Skeletal muscle tissue (tissue), 4 donors: Measurements from ENCODE around the gene LRRC52. TPM values are rescaled to one million over a fixed set of nuclear protein-coding genes. Genes with fewer than 3 reads are reported as not detected.
"Not testable (repeated sequence)": the region's sequence is repeated elsewhere in the genome, so short reads cannot be mapped to it uniquely, and the experiment has no call there.

Source experiments
- H3K27ac ChIP-seq: one replicate; pipeline ENCODE4 v1.7.0; 2013; ENCODE audit warnings: mild to moderate bottlenecking, low read depth, low read length, inconsistent platforms
- H3K27me3 ChIP-seq, 3 donors: one replicate each; pipeline ENCODE4 v1.7.0; 2013; ENCODE audit warnings: low read length in 3 of 3; ENCODE audit not compliant: control insufficient read depth in 3 of 3, insufficient read depth in 3 of 3
- H3K36me3 ChIP-seq, 3 donors: one replicate each; pipeline ENCODE4 v1.7.0; 2013; ENCODE audit warnings: low read length in 3 of 3; ENCODE audit not compliant: control insufficient read depth in 3 of 3, insufficient read depth in 3 of 3
- H3K4me1 ChIP-seq, 3 donors: one replicate each; pipeline ENCODE4 v1.7.0; 2013; ENCODE audit warnings: low read length in 3 of 3, mild to moderate bottlenecking in 3 of 3; ENCODE audit not compliant: control insufficient read depth in 3 of 3, insufficient read depth in 3 of 3
- H3K4me3 ChIP-seq, 3 donors: one replicate each; pipeline ENCODE4 v1.7.0; 2013; ENCODE audit warnings: low read length in 3 of 3
- H3K9ac ChIP-seq, 3 donors: one replicate each; pipeline ENCODE4 v1.7.0; 2013; ENCODE audit warnings: low read length in 3 of 3, mild to moderate bottlenecking in 3 of 3, moderate library complexity in 2 of 3, low read depth in 1 of 3
- H3K9me3 ChIP-seq, 3 donors: one replicate each; pipeline ENCODE4 v1.7.0; 2013; ENCODE audit warnings: low read length in 3 of 3; ENCODE audit not compliant: control insufficient read depth in 3 of 3
- total RNA-seq: library from RNA; depleted of rRNA; stranded (reverse); fragments of >200 nt; gene quantifications from one replicate; pipeline ENCODE4 v1.2.3, GENCODE V29; 2014
- donor health status: Osteomylitis.

Gene LRRC52
- total RNA-seq, 1 donor from 2014 or later: 0.52 TPM

DNA sequence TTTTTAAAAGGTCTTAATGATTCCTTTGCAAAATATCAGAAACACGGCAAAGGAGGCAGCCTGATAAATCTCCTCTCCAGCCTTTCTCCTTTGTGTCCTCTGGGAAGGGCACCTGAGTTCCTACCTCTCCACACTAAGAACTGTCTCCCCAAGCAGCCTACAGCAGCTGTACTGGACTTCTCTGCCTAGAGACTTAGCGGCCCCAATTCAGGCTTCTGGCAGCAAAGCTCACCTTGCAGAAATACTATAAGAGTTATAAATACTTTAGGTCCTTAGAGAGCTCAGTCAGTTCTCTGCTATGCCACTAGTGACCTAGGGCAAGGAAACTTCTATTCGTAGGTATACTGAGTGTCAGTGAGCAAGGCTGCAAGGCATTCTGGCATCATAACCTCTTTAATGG lies 33.9 kb downstream of the LRRC52 start:
- Histone ChIP-seq H3K36me3 (no peaks in the 10 kb centered on the region), H3K9ac (no peak overlapping the region), H3K4me3 (no peak overlapping the region), H3K27me3 (no peaks in the 10 kb centered on the region), H3K4me1 (no peaks in the 10 kb centered on the region), H3K27ac (no peak overlapping the region), H3K9me3 (no peaks in the 10 kb centered on the region)

DNA sequence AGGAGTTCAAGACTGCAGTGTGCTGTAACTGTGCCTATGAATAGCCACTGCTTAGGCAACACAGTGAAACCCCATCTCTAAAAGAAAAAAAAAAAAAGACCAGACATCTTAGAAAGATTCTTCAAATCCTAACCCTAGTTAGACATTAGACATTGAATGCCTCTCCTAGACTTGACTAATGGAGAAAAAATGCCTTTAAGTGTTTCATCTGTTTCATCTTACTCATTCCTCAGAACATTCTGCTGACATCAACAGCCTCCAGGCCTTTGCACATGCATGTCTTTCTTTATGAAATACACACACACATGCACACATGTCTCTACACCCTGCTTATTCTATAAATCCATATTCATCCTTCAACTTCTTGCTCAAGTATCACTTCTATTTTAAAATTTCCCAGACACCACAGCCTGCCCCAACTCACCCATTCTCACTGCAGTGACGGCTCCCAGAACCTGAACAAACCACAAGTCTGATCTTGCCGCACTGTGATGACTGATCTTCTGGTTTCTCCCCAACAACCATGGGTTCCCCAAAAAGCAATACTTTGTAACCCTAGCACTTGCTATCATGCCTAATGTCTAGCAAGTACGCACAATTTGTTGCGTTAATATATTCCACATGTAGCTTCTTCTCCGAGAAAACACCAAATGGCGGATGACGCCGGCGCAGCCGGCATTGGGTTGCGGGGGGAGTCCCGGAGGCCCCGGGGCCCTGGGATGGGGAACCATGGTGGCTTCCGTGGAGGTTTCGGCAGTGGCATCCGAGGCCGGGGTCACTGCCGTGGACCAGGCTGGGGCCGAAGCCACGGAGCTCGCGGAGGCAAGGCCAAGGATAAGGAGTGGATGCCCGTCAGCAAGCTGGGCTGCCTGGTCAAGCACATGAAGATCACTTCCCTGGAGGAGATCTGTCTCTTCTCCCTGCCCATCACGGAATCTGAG lies 37.4 kb downstream of the LRRC52 start:
- Histone ChIP-seq H3K27me3 (no peaks in the 10 kb centered on the region), H3K4me1 (no peaks in the 10 kb centered on the region), H3K4me3 (no peak overlapping the region), H3K27ac (no peak overlapping the region), H3K36me3 (no peaks in the 10 kb centered on the region), H3K9ac (no peak overlapping the region), H3K9me3 (no peaks in the 10 kb centered on the region)

DNA sequence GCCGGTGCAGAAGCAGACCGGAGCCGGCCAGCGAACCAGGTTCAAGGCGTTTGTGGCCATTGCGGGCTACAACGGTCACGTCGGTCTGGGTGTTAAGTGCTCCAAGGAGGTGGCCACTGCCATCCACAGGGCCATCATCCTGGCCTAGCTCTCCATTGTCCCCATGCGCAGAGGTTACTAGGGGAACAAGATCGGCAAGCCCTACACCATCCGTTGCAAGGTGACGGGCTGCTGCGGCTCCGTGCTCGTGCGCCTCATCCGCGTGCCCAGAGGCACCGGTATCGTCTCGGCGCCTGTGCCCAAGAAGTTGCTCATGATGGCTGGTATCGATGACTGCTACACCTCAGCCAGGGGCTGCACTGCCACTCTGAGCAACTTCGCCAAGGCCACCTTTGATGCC lies 38.1 kb downstream of the LRRC52 start:
- H3K4me1 ChIP-seq: no peaks in the 10 kb centered on the region
- no peaks in the 10 kb centered on the region for H3K36me3 ChIP-seq
- H3K4me3 ChIP-seq: no peak overlapping the region
- no peaks in the 10 kb centered on the region for H3K9me3 ChIP-seq
- no peak overlapping the region for H3K9ac ChIP-seq
- H3K27ac ChIP-seq: no peak overlapping the region
- H3K27me3 ChIP-seq: no peaks in the 10 kb centered on the region

DNA sequence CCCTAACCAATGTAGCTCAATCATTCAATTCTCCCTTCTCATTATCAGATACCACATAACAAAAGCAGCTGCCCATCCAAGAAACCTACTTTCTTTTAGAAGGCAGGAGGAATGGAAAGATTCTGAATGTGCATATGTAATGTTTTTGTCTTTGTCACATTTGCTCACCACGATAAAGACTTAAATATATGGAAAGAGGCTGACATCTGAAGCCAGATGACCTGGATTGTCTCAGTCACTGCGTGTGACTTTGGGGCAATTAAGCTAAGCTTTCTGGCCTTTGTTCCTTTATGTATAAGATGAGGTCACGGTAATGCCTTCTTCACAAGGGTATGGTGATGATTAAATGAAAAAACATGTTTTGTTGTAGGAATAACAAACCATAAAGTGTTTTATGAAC lies 42.6 kb downstream of the LRRC52 start:
- Histone ChIP-seq H3K36me3 (no peaks in the 10 kb centered on the region), H3K4me1 (peaks cover 0 to 3% (median 0%) of the 10 kb centered on the region in 3 donors), H3K4me3 (no peak overlapping the region), H3K27ac (no peak overlapping the region), H3K27me3 (no peaks in the 10 kb centered on the region), H3K9me3 (no peaks in the 10 kb centered on the region), H3K9ac (no peak overlapping the region)

DNA sequence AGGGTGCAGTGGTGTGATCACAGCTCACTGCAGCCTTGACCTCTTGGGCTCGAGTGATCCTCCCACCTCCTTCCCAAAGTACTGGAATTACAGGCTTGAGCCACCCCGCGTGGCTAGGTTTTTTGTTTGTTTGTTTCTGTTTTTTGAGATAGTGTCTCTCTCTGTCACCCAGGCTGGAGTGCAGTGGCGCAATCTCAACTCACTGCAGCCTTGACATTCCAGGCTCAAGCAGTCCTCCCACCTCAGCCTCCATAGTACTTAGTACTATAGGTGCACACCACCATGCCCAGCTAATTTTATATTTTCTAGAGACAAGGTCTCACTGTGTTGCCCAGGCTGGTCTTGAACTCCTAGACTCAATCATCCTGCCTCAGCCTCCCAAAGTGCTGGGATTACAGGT lies 47.6 kb downstream of the LRRC52 start:
- not testable (repeated sequence) for H3K4me1 ChIP-seq, H3K9me3 ChIP-seq, H3K27ac ChIP-seq, H3K9ac ChIP-seq, H3K27me3 ChIP-seq, H3K36me3 ChIP-seq, H3K4me3 ChIP-seq

DNA sequence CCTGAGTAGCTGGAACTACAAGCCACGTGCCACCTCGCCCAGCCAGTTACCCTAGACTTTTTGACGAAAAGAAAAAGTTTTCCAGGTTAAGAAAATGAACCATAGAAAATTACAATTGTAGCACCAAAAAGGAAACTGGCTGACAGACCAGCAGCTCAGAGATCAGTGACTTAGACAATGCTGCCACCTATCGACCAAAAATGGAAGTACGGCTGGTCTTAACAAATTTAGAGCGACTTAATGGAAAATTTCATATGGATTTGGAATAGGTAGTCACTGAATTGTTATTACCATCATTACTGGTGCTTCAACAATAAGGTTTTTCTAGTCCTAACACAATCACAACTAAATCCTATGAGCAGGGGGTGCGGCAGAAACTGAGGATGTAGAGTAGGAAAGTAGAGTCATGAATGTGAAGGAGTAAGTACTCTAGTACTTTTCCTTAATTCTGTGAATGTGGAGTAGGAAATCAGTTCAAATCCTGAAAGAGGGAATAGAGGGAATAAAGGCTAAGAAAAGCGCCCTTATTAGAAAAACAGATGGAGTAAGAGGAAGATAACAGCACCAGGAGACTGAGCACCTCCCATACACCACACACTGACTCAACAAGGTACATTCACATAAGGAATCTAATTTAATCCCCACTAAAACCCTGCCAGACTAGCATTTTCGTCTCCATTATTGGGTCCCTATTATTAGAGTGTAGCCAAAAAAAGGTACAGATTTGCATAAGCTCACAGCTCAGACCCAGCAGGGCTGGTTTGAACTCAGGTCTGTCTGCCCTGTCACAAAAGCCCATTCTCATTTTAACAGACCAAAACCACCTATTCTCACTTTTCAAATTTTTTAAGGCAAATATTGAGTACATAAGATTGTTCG lies 49.4 kb downstream of the LRRC52 start:
- no peak overlapping the region for H3K4me3 ChIP-seq
- no peaks in the 10 kb centered on the region for H3K36me3 ChIP-seq
- H3K9me3 ChIP-seq: no peaks in the 10 kb centered on the region
- no peak overlapping the region for H3K27ac ChIP-seq
- peaks cover 0 to 7% (median 2%) of the 10 kb centered on the region in 3 donors for H3K4me1 ChIP-seq
- no peaks in the 10 kb centered on the region for H3K27me3 ChIP-seq
- H3K9ac ChIP-seq: no peak overlapping the region

DNA sequence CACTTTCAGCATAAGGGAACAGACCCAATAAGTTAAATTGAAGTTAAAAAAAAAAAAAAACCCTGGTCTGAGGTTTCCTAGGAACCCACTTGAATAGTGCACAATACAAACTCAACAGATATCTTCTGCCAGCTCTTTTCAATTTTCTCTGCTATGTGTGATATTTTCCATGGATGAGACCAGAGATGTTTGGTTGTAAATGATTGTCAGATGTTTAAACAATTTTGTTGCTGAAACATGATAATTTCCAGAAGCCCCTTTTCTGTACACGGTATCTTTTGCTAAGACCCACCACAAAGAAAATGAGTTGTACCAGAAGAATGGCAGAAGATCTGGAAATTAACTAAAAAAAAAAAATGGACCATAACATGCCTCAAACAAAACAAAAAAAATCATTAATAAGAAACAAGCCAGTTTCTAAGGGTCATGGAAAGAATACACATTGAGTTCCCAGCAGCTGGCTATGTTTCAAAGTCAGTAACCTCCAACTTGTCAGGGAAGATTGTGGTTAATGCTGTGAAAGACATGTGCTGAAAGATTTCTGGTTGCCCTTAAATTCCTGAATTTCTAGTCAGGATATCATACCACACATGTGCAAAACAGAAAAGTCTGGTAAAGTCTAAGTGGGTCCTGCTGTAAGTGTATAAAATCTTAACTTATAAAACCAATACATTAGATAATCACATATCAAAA lies 51.6 kb downstream of the LRRC52 start:
- Histone ChIP-seq H3K9ac (no peak overlapping the region), H3K9me3 (no peaks in the 10 kb centered on the region), H3K4me3 (no peak overlapping the region), H3K27me3 (no peaks in the 10 kb centered on the region), H3K4me1 (peaks cover 7 to 12% (median 8%) of the 10 kb centered on the region in 3 donors), H3K36me3 (no peaks in the 10 kb centered on the region), H3K27ac (no peak overlapping the region)

DNA sequence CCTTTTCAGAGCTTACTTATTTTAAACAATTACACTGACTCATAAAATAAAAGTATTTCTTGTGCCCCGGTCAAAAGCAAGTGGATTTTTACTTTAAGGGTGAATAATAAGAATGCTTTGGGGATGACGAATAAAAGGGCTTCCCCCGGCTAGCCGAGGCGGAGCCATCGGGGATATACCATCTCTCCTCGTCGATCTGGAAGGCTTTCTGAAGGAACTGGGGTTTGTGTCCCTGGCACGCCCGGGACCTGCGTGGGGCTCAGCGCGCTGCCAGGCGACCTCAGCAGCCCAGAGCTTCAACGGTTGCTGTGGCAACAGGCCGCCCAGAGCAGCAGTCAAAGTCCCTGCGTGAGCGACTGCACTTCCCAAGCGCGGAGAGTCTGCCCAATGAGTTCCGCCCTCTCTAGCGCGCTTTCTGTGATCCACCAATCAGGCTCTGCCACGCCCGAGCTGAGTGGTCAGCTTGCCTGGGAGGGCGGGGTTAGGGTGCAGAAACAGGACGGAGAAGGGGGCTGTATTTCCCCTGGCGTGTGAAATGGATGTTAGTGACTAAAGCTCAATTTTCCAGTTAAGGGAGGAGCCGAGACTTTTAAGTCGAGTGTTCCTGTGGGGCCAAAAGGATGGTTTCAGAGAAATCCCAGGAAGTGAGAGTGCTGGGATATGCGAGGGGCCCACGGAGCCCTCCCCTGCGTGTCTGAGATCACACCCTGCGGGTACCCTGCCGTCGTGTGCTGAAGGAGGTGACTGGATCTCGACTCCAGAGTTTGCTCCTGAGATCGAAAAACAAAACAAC lies 54.3 kb downstream of the LRRC52 start:
- no peaks in the 10 kb centered on the region for H3K27me3 ChIP-seq
- no peaks in the 10 kb centered on the region for H3K36me3 ChIP-seq
- H3K4me3 ChIP-seq: peak overlapping the region; percentile 82 to 92 (median 89)
- no peaks in the 10 kb centered on the region for H3K9me3 ChIP-seq
- H3K27ac ChIP-seq: peak overlapping the region; percentile 76
- H3K9ac ChIP-seq: peak overlapping the region; percentile 79 to 83 (median 82)
- H3K4me1 ChIP-seq: peaks cover 10 to 17% (median 14%) of the 10 kb centered on the region in 3 donors

DNA sequence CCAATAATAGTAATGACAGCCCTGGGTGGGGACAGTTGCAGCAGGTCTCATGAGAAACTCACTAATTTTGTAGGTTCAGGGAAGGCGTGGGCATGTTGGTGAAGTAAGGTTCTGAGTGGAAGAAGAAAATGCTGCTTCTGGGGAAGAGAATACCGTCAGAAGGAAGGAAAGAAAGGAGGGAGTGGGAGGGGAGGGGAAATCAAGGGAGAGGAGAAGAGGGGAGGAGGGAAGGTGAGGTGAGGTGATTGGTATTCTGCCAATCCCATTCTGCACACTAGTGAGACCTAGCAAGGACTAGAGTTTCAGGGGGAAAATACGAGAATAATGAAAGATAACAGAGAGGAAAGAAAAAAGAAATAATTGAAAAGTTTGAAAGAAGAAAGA lies 54.9 kb downstream of the LRRC52 start:
- H3K27ac ChIP-seq: peak overlapping the region; percentile 76

More for the DNA sequence above, 54.9 kb downstream of the LRRC52 start:
- Histone ChIP-seq H3K4me3 (peak overlapping the region; percentile 82 to 92 (median 89)), H3K36me3 (no peaks in the 10 kb centered on the region), H3K4me1 (peaks cover 10 to 17% (median 14%) of the 10 kb centered on the region in 3 donors), H3K27me3 (no peaks in the 10 kb centered on the region), H3K9me3 (no peaks in the 10 kb centered on the region), H3K9ac (peak overlapping the region; percentile 79 to 83 (median 82))
